Duodenal mucosa (tissue), 2 donors: ENCODE results near the gene E2F4.

Source experiments
- H3K27ac ChIP-seq: one replicate; pipeline ENCODE4 v1.7.0; 2013; ENCODE audit warnings: low read depth, low read length
- H3K27me3 ChIP-seq, 2 donors: one replicate each; pipeline ENCODE4 v1.7.0; 2013; ENCODE audit warnings: low read length in 2 of 2, control low read depth in 1 of 2; ENCODE audit not compliant: insufficient read depth in 2 of 2, control insufficient read depth in 1 of 2
- H3K36me3 ChIP-seq, 2 donors: one replicate each; pipeline ENCODE4 v1.7.0; 2013; ENCODE audit warnings: low read length in 2 of 2, control low read depth in 1 of 2; ENCODE audit not compliant: insufficient read depth in 2 of 2, control insufficient read depth in 1 of 2
- H3K4me1 ChIP-seq, 2 donors: one replicate each; pipeline ENCODE4 v1.7.0; 2013; ENCODE audit warnings: low read length in 2 of 2, control low read depth in 1 of 2; ENCODE audit not compliant: insufficient read depth in 2 of 2, control insufficient read depth in 1 of 2
- H3K4me3 ChIP-seq, 2 donors: one replicate each; pipeline ENCODE4 v1.7.0; 2013; ENCODE audit warnings: low read length in 2 of 2, low read depth in 1 of 2
- H3K9ac ChIP-seq, 2 donors: one replicate each; pipeline ENCODE4 v1.7.0; 2013; ENCODE audit warnings: low read length in 2 of 2, low read depth in 1 of 2
- H3K9me3 ChIP-seq, 2 donors: one replicate each; pipeline ENCODE4 v1.7.0; 2013; ENCODE audit warnings: low read length in 2 of 2, control low read depth in 1 of 2; ENCODE audit not compliant: control insufficient read depth in 1 of 2

Gene E2F4

DNA sequence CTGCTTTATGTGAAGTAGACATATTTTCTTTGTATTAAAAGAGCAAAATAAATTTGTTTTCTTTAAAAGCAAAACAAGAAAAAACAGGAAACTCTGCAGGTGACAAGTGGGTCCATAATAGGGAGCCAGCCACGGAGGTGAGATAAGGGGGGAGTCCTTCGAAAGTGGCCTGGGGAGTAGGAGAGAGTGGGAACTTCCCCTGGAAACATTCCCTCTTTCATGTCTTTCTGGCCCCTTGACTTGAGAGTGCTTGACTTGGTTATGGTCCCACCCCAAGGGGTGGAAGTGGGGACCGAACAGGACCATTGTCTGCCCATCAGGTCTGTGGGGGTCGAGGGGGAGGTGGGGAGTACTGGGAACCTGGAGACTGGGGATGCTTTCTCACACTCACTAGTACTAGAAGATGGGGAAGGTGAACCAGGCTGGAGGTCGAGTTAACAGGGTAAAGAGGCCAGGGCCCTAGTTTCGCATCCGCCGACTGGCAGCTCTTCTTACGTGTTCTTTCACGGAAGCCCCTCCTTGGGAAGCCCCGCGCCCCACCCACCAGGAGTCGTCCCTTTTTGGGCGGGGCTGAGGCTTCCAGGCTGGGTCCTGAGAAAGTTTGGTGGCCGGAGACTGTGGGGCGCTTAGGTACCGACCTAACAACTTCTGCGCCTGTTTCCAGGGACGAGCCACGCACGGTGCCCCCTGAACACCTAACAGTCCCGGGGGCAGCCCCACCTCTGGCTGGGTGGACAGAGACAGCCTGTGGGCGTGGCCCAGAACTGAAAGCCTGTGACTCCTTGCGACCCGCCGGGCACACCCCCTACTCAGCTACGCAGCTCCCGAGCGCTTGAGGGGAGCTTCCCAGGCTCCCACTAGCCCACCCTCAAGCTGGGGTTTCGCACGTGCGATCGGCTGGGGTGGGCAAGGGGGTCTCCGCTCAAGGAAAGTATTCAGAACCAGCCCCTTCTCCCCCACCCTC lies 33.0 kb upstream of the E2F4 start:
- peak overlapping the region; percentile 92 to 97 for H3K4me3 ChIP-seq
- peaks cover 19 to 23% of the 10 kb centered on the region in 2 donors for H3K27me3 ChIP-seq
- H3K9me3 ChIP-seq: no peaks in the 10 kb centered on the region
- H3K9ac ChIP-seq: peak overlapping the region; percentile 91 to 98
- H3K4me1 ChIP-seq: peaks cover 55 to 63% of the 10 kb centered on the region in 2 donors
- peak overlapping the region; percentile 50 for H3K27ac ChIP-seq
- H3K36me3 ChIP-seq: no peaks in the 10 kb centered on the region

DNA sequence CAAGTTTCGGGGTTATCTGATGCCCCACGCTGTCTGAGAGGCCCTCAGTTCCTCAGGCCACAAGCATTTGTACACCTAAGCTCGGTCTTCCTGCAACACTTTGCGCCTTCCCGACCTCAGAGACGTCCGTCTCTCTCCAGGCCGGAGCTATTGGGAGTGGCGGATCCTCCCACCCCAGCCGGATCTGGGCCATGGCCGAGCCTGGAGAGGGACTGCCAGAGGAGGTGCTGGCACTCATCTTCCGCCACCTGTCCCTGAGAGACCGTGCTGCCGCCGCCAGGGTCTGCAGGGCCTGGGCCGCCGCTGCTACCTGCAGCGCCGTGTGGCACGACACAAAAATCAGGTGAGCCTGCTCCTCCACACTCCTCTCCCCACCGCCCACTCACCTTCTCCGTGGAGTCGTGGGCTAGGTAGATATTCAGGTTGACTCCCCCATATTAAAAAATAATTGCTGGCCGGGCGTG lies 30.3 kb upstream of the E2F4 start:
- H3K27ac ChIP-seq: no peak overlapping the region
- H3K9me3 ChIP-seq: no peaks in the 10 kb centered on the region
- peak overlapping the region in 1 of 2 donors; percentile 97 for H3K4me3 ChIP-seq
- no peaks in the 10 kb centered on the region for H3K36me3 ChIP-seq
- no peak overlapping the region for H3K9ac ChIP-seq
- H3K4me1 ChIP-seq: peaks cover 49 to 64% of the 10 kb centered on the region in 2 donors
- H3K27me3 ChIP-seq: peaks cover 32 to 39% of the 10 kb centered on the region in 2 donors

DNA sequence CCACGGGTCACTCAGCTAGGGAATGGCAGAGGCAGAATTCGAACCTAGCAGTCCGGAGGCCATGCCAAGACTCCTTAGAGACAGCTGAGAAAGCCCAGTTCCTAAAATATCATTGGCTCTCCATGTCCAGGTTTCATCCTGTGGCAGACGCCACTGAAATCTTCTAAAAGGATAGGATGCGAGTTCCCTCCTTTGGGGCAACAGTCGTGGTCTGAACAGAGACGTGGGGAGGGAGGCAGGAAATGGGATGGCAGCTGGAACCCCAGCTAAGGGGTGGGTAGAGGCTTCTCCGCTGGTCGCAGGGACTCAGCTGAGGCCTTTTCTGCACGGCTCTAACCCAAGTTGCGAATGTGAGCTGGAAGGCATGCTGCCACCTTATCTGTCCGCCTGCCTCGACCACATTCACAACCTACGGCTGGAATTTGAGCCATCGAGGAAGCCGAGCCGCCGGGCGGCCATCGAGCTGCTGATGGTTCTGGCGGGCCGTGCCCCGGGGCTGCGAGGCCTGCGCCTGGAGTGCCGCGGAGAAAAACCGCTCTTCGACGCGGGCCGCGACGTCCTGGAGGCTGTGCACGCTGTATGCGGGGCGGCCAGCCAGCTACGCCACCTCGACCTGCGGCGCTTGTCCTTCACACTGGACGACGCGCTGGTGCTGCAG lies 29.3 kb upstream of the E2F4 start:
- H3K4me3 ChIP-seq: peak overlapping the region in 1 of 2 donors; percentile 65
- no peaks in the 10 kb centered on the region for H3K9me3 ChIP-seq
- H3K4me1 ChIP-seq: peaks cover 46 to 59% of the 10 kb centered on the region in 2 donors
- H3K27ac ChIP-seq: no peak overlapping the region
- no peaks in the 10 kb centered on the region for H3K36me3 ChIP-seq
- H3K9ac ChIP-seq: peak overlapping the region in 1 of 2 donors; percentile 19
- H3K27me3 ChIP-seq: peaks cover 35 to 45% of the 10 kb centered on the region in 2 donors

DNA sequence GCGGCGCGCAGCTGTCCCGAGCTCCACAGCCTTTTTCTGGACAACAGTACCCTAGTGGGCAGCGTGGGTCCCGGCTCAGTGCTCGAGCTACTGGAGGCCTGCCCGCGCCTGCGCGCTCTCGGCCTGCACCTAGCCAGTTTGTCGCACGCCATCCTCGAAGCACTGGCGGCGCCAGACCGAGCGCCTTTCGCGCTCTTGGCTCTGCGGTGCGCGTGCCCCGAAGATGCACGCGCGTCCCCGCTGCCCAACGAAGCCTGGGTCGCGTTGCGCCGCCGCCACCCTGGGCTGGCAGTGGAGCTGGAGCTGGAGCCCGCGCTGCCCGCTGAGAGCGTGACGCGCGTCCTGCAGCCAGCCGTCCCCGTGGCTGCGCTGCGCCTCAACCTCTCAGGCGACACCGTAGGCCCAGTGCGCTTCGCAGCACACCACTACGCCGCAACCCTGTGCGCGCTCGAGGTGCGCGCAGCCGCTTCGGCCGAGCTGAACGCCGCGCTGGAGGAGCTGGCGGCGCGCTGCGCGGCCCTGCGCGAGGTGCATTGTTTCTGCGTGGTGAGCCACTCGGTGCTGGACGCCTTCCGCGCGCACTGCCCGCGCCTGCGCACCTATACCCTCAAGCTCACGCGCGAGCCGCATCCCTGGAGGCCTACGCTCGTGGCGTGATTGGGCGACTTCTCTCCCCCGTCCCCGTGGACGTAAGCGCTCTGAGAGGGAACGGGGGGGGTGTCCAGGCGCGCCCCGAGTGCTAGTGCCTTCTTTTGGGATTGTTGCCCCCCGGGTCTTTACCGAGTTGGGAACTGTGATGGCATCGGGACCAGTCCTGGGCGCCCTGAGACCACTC lies 28.6 kb upstream of the E2F4 start:
- no peak overlapping the region for H3K27ac ChIP-seq
- H3K4me3 ChIP-seq: peak overlapping the region; percentile 61 to 65
- H3K4me1 ChIP-seq: peaks cover 39 to 52% of the 10 kb centered on the region in 2 donors
- no peaks in the 10 kb centered on the region for H3K36me3 ChIP-seq
- H3K27me3 ChIP-seq: peaks cover 35 to 45% of the 10 kb centered on the region in 2 donors
- no peak overlapping the region for H3K9ac ChIP-seq
- H3K9me3 ChIP-seq: no peaks in the 10 kb centered on the region

DNA sequence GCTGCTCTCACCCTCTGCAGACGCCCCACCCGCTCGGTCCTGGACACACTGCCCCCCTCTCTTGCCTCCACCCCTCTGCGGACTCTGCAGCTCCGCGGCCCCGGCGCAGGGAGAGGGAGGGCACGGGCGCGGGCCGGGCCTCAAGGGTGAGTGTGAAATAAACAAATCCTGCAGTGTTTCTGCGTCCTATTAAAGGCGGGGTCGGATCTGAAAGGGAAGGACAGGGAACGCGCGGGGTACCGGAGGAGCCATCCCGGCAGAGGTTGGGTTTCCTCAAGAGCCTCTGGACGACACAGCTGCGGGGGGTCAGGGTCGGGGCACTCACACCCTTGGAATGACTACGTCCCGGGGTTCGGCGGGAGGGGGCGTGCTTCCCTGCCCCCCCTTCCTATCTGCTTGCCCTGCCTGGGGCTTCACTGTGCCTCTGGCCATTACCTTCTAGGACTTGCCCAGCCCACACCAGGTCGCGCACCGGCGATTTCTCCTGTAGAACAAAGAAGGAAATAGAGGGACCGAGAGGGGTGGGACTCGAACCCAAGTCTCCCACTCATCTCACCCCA lies 27.9 kb upstream of the E2F4 start:
- Histone ChIP-seq H3K27me3 (peaks cover 40 to 47% of the 10 kb centered on the region in 2 donors), H3K27ac (no peak overlapping the region), H3K9ac (no peak overlapping the region), H3K9me3 (no peaks in the 10 kb centered on the region), H3K36me3 (no peaks in the 10 kb centered on the region), H3K4me3 (peak overlapping the region; percentile 61 to 65), H3K4me1 (peaks cover 32 to 45% of the 10 kb centered on the region in 2 donors)

DNA sequence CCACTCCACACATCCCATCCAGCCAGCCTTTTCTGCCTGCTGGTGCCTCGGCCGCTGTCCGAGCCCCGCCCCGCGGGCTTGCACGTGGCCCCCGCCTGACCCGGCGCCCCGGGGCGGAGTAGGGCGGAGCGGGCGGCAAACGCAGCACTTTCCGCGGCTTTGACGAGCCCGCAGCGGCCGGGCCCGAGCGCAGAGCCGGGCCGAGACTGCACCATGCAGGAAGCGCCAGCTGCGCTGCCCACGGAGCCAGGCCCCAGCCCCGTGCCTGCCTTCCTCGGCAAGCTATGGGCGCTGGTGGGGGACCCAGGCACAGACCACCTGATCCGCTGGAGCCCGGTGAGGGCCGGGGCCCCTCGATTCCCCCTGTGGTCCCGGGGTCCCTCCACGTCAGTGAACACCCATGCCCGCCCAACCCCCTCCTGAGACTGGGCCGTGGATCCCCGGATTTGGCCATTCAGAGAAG lies 27.3 kb upstream of the E2F4 start, which contains the start of gene HSF4:
TSS of gene HSF4 (plus strand) at position 147 of the 463 bp plus-strand sequence. CDS start at position 214, 67 bp downstream.
- peaks cover 36 to 48% of the 10 kb centered on the region in 2 donors for H3K4me1 ChIP-seq
- H3K27ac ChIP-seq: no peak within 1 kb of the TSS
- H3K9me3 ChIP-seq: no peaks in the 10 kb centered on the region
- H3K36me3 ChIP-seq: no peaks in the 10 kb centered on the region
- peak within 1 kb of the TSS; percentile 61 to 65 for H3K4me3 ChIP-seq
- peak within 1 kb of the TSS; percentile 8 to 25 for H3K9ac ChIP-seq
- H3K27me3 ChIP-seq: peaks cover 40 to 51% of the 10 kb centered on the region in 2 donors

DNA sequence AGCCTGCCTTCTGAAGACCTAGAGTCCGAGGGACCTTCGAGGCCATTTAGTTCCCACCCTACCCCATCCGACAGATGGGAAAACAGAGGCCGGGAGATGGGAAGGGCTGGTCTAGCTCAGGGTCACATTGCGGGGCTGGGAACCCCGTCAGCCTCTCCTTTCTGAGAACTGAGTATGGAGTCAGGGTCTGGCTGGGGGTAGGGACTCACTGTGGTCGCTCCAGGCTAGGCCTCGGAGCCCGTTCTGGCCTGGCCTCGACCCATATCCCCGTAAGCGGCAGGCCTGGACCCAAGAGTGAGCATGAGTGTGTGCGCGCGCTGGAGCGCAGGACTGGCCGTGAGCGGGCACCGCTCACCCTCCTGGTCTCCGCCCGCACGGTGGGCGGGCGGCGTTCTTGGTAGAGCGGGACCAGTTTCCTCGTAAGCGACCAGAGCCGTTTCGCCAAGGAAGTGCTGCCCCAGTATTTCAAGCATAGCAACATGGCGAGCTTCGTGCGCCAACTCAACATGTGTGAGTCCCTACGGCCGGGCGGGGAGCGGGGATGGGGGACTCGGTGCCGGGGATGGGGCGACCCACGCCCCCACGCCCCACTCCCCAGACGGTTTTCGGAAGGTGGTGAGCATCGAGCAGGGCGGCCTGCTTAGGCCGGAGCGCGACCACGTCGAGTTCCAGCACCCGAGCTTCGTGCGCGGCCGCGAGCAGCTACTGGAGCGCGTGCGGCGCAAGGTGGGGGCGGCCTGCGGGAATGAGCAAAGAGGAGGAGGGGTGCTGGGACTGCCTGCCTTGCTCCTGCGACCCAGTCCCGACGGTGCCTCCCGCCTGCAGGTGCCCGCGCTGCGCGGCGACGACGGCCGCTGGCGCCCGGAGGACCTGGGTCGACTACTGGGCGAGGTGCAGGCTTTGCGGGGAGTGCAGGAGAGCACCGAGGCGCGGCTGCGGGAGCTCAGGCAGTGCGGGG lies 26.6 kb upstream of the E2F4 start:
- Histone ChIP-seq H3K9me3 (no peaks in the 10 kb centered on the region), H3K27ac (no peak overlapping the region), H3K27me3 (peaks cover 40 to 55% of the 10 kb centered on the region in 2 donors), H3K36me3 (no peaks in the 10 kb centered on the region), H3K4me1 (peaks cover 41 to 54% of the 10 kb centered on the region in 2 donors), H3K9ac (peak overlapping the region; percentile 8 to 25), H3K4me3 (peak overlapping the region; percentile 29 to 43)

DNA sequence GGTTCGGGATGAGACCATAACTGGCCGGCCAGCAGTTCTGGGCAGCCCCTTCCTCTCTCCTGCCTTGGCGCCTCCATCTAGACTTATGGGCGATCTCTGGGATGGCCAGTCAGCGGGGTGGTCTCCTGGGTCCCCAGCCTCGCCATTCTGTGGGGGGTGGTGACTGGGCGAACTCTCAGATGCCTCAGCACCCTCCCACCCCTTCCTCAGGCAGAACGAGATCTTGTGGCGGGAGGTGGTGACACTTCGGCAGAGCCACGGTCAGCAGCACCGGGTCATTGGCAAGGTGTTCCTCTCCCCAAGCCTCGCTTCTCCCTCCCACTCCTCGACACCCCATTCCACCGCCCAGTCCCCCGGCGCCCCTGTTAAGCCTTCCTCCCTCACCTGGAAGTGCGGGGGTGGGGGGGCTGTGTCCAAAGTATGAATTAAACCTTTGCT lies 25.8 kb upstream of the E2F4 start:
- Histone ChIP-seq H3K9ac (no peak overlapping the region), H3K4me3 (no peak overlapping the region), H3K36me3 (no peaks in the 10 kb centered on the region), H3K27ac (no peak overlapping the region), H3K27me3 (peaks cover 40 to 55% of the 10 kb centered on the region in 2 donors), H3K9me3 (no peaks in the 10 kb centered on the region), H3K4me1 (peaks cover 41 to 51% of the 10 kb centered on the region in 2 donors)
